Heart left ventricle (tissue), 13 donors: Measurements from ENCODE around the gene VPS54.
A peak's percentile ranks its signal among the peaks of the same experiment; 100 is the strongest.

Experiments used
- CTCF ChIP-seq, 12 donors: fragments of 200-600 bp; sonication (generic) in 4 of 12; IDR thresholded peaks; one replicate each; pipeline versions ENCODE4 v1.5.0 to v1.8.0; 2018 to 2022; ENCODE audit warnings: antibody characterized with exemption in 12 of 12, mild to moderate bottlenecking in 5 of 12
- POLR2A ChIP-seq, 2 donors: fragments of 450-650 bp; IDR thresholded peaks; one replicate each; pipeline ENCODE4 v1.6.1; 2017; ENCODE audit warnings: antibody characterized with exemption in 2 of 2, mild to moderate bottlenecking in 2 of 2, moderate library complexity in 2 of 2
- donor health status: ischemic (EF 13 %, LVEDD 7.1; RV severe dilation, severe dysfunction).
- donor health status: DM: no; HTN: yes; CAD: no.
- donor health status: DM: no; HTN: no; CAD: no.
- donor health status: ischemic (EF 25% LVEDD 6.9; RV normal size, moderate dysfunction).
- donor health status: ischemic (EF 25% LVEDD 5.7; RV mildly dilated, moderate dysfunction).
- donor health status: ischemic (EF 35%, LVEDD 5.7; RV mildly dilated, moderate dysfunction).
- donor health status: nonischemic (EF 11% LVEDD 7.7; RV severe dilation, severe dysfunction).
- donor health status: DM: yes; HTN: yes; CAD: no.
- donor health status: PGD.
- donor health status: ischemic (EF 29% LVEDD 5.4; RV normal size, mild dysfunction).
- donor health status: nonischemic (EF 23%, LVEDD 6.1; RV moderate dilation, normal function).

GRCh38 chr2:64019083-64019974, at the start of gene VPS54:
- TF ChIP-seq CTCF (IDR thresholded peaks at IDR 0.05) (peak in 4 of 12 donors; percentile 4 to 24 (median 12)), POLR2A (IDR thresholded peaks at IDR 0.05) (no peak)
